A673 (cell line): ENCODE results near the gene SNTG2.

Experiments used
- CTCF ChIP-seq: fragments of 300-800, 200-600 bp; sonication (generic); conservative IDR thresholded peaks from 2 replicates; pipeline ENCODE4 v1.5.1; 2017; ENCODE audit warnings: low read depth, mild to moderate bottlenecking, antibody characterized with exemption, low read length, moderate library complexity, mixed read lengths
- EZH2 ChIP-seq: fragments of 200-600 bp; sonication (generic); IDR thresholded peaks from 2 replicates; pipeline ENCODE4 v1.6.1; 2017; ENCODE audit warnings: borderline replicate concordance, low read depth, mild to moderate bottlenecking, mixed read lengths, antibody characterized with exemption, low read length; ENCODE audit not compliant: poor library complexity, severe bottlenecking

- TF ChIP-seq CTCF, result no peak
- no peak for TF ChIP-seq EZH2
Observed at GRCh38 chr2:1137264-1137663, 186.6 kb downstream of the SNTG2 start.
